Stimulated activated CD4-positive, alpha-beta T cell treated with anti-CD3 and anti-CD28 coated beads, Interleukin-12 subunit alpha, Interleukin-12 subunit beta, amount 100 ng/mL, for 24 hours (primary cell): ENCODE results near the gene FBXL16.
"Not testable (repeated sequence)": the region's sequence is repeated elsewhere in the genome, so short reads cannot be mapped to it uniquely, and the experiment has no call there.

ENCODE experiments used
- DNase-seq, 2 experiments: peaks; one replicate each; pipeline ENCODE4 v3.0.0-alpha.2; 2020; ENCODE audit warnings: low read depth in 2 of 2

FBXL16 gene

DNA sequence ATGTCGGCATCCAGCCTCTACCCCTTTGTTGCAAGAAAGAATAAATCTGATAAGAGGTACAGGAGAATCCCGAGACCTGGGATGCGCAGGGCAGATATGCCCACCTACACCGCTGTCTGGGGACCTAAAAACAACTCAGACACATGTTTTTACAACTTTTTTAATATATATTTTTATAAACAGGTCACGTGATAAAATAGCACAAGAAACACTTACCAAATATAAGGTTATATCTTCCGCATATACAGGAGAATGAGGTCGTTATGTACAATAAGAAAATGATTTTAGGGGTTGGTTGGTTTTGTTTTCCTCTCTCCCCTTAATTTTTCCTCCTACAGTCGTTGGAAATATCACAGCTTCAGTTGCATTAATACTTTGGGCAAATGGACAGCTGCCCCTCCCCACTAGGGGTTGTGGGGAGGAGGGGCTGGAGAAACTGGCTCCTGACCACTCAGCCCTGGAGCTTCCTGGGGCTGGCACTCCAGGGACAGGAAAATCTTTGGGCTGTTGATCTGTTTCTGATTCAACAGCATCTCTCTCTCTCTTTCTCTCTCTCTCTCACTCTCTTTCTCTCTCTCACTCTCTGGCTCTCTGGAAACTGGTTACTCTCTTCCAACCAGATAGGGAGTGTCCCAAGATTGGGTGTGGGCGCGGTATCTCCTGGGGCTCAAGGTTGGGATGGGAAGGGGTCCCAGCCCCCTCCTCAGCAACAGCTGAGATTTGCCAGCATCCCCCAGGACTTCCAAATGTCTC, 13.1 kb downstream of the FBXL16 start:
- no peak for DNase-seq

DNA sequence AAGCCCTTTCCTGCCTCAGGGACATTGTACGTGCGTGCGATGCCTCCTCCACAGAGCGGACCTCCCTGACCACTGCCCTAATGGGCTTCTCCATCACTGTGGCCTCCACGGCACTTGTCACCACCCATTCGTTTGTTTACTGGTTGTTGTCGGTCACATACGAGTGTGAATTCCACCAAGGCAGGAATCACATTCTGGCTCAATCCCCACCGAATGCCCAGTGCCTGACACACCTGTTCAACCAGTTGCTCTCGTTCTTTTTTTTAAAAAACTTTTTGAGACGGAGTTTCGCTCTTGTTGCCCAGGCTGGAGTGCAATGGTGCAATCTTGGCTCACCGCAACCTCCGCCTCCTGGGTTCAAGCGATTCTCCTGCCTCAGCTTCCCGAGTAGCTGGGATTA, 14.4 kb downstream of the FBXL16 start:
- DNase-seq, result not testable (repeated sequence)

DNA sequence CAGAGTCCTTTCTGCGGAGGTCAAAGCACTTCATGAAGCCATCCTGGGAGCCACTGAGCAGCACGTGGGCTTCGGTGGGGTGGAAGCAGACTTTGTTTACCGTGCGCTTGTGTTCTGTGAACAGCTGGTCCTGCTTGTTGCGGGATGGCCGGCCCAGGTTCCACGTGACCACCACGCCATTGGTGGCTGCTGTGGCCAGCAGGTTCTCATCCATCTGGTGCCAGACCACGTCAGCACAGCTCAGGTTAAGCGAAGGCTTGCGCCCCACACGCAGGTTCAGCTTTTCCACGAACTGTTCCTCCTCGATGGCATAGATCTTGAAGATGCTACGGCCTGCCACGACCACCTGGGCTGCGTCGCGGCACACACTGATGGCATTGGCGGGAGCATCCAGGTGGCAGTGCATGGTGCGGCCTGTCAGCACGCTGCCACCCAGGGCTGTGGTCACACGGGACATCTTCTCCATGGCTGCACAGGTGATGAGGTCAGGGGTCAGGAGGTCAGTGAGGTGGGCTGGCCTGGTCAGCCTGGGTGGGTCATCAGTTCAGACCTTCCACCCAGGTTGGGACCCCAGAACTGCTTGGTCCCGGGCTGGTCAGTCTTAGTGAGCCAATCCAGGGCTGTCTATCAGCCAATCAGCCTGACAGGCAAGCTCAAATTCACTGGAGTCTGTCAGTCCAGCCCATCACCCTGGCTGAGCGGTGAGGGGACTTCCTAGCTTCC, 16.3 kb downstream of the FBXL16 start:
- no peak for DNase-seq

- no peak for DNase-seq
Observed at GRCh38 chr16:687499-687898, 18.1 kb downstream of the FBXL16 start.

GRCh38 chr16:686459-687260, 18.9 kb downstream of the FBXL16 start:
- DNase-seq, result no peak

- DNase-seq, result no peak
Observed at GRCh38 chr16:685967-686366, 19.6 kb downstream of the FBXL16 start.

DNA sequence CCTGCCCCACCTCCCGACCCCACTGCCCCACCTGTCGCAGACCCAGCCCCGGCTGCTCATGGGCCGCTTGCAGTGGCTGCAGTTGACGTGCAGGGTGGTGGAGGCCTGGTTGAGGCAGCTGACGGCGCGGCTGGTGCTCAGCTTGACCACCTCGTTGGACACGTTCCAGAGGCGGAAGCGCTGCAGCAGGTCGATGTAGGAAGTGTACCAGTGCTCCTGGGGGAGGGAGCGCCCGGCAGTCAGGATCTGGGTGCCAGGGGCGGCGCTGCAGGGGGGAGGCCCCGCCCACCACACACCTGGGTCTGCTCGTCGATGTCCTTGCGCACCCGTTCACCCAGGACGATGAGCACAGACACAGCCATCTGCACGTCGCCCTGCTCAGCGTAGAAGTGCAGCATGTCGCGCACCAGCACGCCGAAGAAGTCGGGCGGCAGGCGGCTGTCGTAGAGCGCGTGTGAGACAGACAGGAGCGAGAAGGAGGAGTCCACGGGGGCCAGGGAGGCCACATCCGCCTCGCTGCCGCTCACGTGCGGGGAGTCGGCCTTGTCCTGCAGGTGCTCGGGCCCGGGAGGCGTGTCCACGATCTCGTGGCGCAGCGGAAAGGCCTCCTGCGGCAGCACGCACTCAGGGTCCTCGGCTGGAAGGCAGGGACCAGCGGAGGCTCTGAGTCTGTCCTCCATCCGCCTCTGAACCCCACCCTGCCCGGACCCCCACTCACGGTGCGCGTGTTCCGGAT, 20.5 kb downstream of the FBXL16 start:
- DNase-seq, result no peak

DNA sequence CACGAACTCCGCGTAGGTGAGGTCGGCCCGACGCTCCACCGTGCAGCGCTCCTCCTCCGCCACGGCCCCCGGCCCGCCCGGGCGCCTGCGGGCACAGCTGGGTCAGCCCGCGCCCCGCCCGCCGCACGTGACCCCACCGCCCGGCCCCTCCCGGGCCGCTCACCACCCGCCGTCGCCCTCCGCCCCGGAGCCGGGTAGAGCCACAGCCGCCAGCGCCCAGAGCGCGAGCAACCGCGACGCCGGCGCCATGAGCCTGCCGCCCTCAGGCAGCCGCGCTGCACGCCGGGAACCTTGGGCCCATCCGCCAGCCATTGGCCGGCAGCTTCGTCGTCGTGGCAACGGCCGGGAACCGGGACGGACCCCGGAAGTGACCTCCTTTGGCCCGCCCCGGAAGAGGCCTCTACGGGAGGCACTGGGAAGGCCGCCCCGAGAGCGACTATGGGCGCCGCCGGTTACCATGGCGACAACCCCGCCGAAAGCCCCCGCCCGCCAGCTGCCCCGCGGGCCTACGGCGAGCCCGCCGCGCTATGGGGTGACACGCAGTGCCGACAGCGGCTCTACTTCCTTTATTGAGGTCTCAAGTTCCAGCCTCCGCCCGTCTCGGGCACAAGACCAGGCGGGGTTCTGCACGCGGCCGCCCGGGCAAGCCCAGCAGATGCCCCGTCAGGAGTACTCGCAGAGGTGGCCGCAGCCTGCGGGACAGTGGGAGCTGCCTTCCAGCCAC, 21.4 kb downstream of the FBXL16 start, which contains the start of gene JMJD8:
Gene JMJD8 (minus strand): TSS at position 264 of the 724 bp plus-strand sequence. CDS start 15 bp downstream, at position 249.
- peak; percentile 97 for DNase-seq

GRCh38 chr16:683396-684070, 22.1 kb downstream of the FBXL16 start:
- no peak for DNase-seq

- no peak for DNase-seq
Observed at GRCh38 chr16:682493-683395, 22.9 kb downstream of the FBXL16 start.

- no peak for DNase-seq
Observed at GRCh38 chr16:681746-682427, 23.7 kb downstream of the FBXL16 start.

DNA sequence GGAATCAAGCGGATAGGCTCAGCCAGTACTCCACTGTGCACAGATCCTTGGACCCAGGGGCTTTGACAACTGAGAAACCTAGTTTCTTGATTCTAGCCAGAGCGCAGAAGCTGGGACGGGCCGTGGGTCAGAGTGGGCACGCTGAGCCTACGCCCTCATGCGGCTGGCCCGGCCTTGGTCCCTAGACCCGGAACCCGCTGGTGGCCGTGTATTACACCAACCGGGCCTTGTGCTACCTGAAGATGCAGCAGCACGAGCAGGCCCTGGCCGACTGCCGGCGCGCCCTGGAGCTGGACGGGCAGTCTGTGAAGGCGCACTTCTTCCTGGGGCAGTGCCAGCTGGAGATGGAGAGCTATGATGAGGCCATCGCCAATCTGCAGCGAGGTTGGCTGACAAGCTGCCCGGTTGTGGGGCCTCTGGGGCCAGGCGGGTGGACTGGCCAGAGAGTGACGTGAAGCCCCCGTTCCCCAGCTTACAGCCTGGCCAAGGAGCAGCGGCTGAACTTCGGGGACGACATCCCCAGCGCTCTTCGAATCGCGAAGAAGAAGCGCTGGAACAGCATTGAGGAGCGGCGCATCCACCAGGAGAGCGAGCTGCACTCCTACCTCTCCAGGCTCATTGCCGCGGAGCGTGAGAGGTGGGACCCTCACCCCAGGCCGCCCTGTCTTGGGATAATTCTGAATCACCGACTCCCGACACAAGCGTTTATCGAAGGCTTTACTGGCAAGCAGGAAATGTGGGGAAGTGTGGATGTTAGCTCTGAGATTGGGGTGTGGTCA, 24.4 kb downstream of the FBXL16 start:
- DNase-seq, result no peak

DNA sequence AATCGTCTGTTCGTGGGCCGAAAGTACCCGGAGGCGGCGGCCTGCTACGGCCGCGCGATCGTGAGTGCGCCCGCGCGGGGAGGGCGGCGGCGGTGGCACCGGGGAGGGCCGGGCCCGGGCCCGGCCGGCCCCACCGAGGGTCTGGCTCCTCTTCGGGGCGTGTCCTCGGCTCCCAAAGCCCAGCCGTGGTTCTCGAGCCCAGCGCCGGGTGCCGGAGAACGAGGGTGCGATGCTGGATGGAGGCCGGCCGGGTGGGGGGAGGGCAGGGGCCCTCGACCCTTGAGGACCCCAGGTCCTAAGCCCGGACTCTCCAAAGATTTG, 25.0 kb downstream of the FBXL16 start:
- DNase-seq, result no peak

GRCh38 chr16:679814-680624, 25.6 kb downstream of the FBXL16 start, which contains the start of gene STUB1:
TSS of gene STUB1 (plus strand) at chr16:680410. CDS start at chr16:680526, 116 bp downstream.
- peak; percentile 82 to 90 for DNase-seq

GRCh38 chr16:678858-679813, 26.5 kb downstream of the FBXL16 start:
- DNase-seq, result no peak
